SU-DHL-6 (cell line): ENCODE data around the gene ARMC12.

Experiments
- H2AFZ ChIP-seq: fragments of 200-600 bp; sonication (generic); 2 replicates; pipeline ENCODE4 v1.6.1; 2014; ENCODE audit warnings: low read depth, mild to moderate bottlenecking, moderate library complexity, mixed read lengths, antibody characterized with exemption, low read length; ENCODE audit not compliant: severe bottlenecking
- H3F3A ChIP-seq: fragments of 200-600 bp; shearing (Covaris generic); 2 replicates; pipeline ENCODE4 v1.6.0; 2016; ENCODE audit warnings: antibody characterized with exemption, mild to moderate bottlenecking; ENCODE audit not compliant: insufficient read depth
- H3K27ac ChIP-seq: fragments of 200-600 bp; sonication (generic); 2 replicates; pipeline ENCODE4 v1.5.1; 2016; ENCODE audit warnings: low read depth, mild to moderate bottlenecking, low read length, moderate library complexity, mixed read lengths
- H3K27me3 ChIP-seq: fragments of 200-600 bp; sonication (generic), shearing (Covaris generic); 2 replicates; pipeline ENCODE4 v1.6.0; 2014; ENCODE audit warnings: mild to moderate bottlenecking, low read length
- H3K36me3 ChIP-seq: fragments of 200-600 bp; sonication (generic); 2 replicates; pipeline ENCODE4 v1.6.1; 2014; ENCODE audit warnings: mild to moderate bottlenecking, low read length, mixed read lengths
- H3K4me2 ChIP-seq: fragments of 300-600, 200-600 bp; shearing (Covaris generic), sonication (generic); 2 replicates; pipeline ENCODE4 v1.6.0; 2014; ENCODE audit warnings: low read length, low read depth, mild to moderate bottlenecking; ENCODE audit not compliant: poor library complexity, severe bottlenecking
- H3K4me3 ChIP-seq: fragments of 200-600 bp; sonication (generic); 2 replicates; pipeline ENCODE4 v1.5.1; 2014; ENCODE audit warnings: antibody characterized with exemption, low read length, mild to moderate bottlenecking, mixed read lengths; ENCODE audit not compliant: insufficient read depth, poor library complexity, severe bottlenecking
- H3K79me2 ChIP-seq: fragments of 200-600 bp; sonication (generic); 2 replicates; pipeline ENCODE4 v1.6.1; 2014; ENCODE audit warnings: mild to moderate bottlenecking, low read length, moderate library complexity; ENCODE audit not compliant: insufficient read depth
- H3K9ac ChIP-seq: fragments of 200-600 bp; sonication (generic); 2 replicates; pipeline ENCODE4 v1.7.0; 2014; ENCODE audit warnings: mild to moderate bottlenecking, low read length
- H3K9me2 ChIP-seq: fragments of 200-600 bp; sonication (generic); replicated peaks from 2 replicates; pipeline ENCODE4 v1.6.1; 2014; ENCODE audit warnings: low read length; ENCODE audit not compliant: insufficient read depth
- H3K9me3 ChIP-seq: fragments of 200-600 bp; sonication (generic); 2 replicates; pipeline ENCODE4 v1.6.1; 2014; ENCODE audit warnings: low read length, mixed read lengths; ENCODE audit not compliant: insufficient read depth
- H4K20me1 ChIP-seq: fragments of 200-600 bp; sonication (generic); 2 replicates; pipeline ENCODE4 v1.6.1; 2014; ENCODE audit warnings: low read depth, mild to moderate bottlenecking, antibody characterized with exemption, low read length, moderate library complexity, mixed read lengths
- CTCF ChIP-seq: fragments of 200-600 bp; sonication (generic); IDR thresholded peaks from one replicate; pipeline ENCODE4 v1.5.1; 2017; ENCODE audit warnings: antibody characterized with exemption, mild to moderate bottlenecking, low read length, moderate library complexity; ENCODE audit not compliant: insufficient read depth, poor library complexity, severe bottlenecking
- EZH2phosphoT487 ChIP-seq: fragments of 200-600 bp; sonication (generic), shearing (Covaris generic); conservative IDR thresholded peaks from 2 replicates; pipeline ENCODE4 v1.6.1; 2018; ENCODE audit warnings: mild to moderate bottlenecking, antibody characterized with exemption, low read length, moderate library complexity, mixed read lengths

ARMC12 gene

GRCh38 chr6:35711731-35712130 is 25.1 kb upstream of the ARMC12 start:
- Histone ChIP-seq H3K9me3 (no peaks in the 10 kb centered on the region), H4K20me1 (no peaks in the 10 kb centered on the region), H3K79me2 (no peaks in the 10 kb centered on the region), H3K9me2 (no peaks in the 10 kb centered on the region), H3K27me3 (no peaks in the 10 kb centered on the region), H3F3A (peaks cover 1% of the 10 kb centered on the region; the same call in 1 of the 2 replicates), H3K4me3 (no peak overlapping the region), H3K4me2 (no peak overlapping the region), H3K36me3 (no peaks in the 10 kb centered on the region), H3K27ac (no peak overlapping the region), H2AFZ (no peak overlapping the region), H3K9ac (no peak overlapping the region)
- TF ChIP-seq CTCF = no peak
- TF ChIP-seq EZH2phosphoT487 = no peak

- H4K20me1 ChIP-seq = no peaks in the 10 kb centered on the region
- no peaks in the 10 kb centered on the region for H3K36me3 ChIP-seq
- no peaks in the 10 kb centered on the region for H3F3A ChIP-seq
- H3K27ac ChIP-seq = no peak overlapping the region
- no peaks in the 10 kb centered on the region for H3K9me2 ChIP-seq
- no peak for TF ChIP-seq CTCF
- TF ChIP-seq EZH2phosphoT487 = no peak
- no peak overlapping the region for H3K4me2 ChIP-seq
- no peaks in the 10 kb centered on the region for H3K79me2 ChIP-seq
- no peaks in the 10 kb centered on the region for H3K27me3 ChIP-seq
- H3K9ac ChIP-seq = no peak overlapping the region
- H2AFZ ChIP-seq = no peak overlapping the region
- no peaks in the 10 kb centered on the region for H3K9me3 ChIP-seq
- no peak overlapping the region for H3K4me3 ChIP-seq
Observed at GRCh38 chr6:35713006-35713767, 23.6 kb upstream of the ARMC12 start.

GRCh38 chr6:35716798-35717197 is 20.0 kb upstream of the ARMC12 start:
- Histone ChIP-seq H4K20me1 (no peaks in the 10 kb centered on the region), H3K36me3 (no peaks in the 10 kb centered on the region), H2AFZ (no peak overlapping the region), H3F3A (peaks cover 7% of the 10 kb centered on the region; the same call in 1 of the 2 replicates), H3K4me2 (no peak overlapping the region), H3K9me2 (no peaks in the 10 kb centered on the region), H3K27ac (no peak overlapping the region), H3K9me3 (no peaks in the 10 kb centered on the region), H3K4me3 (no peak overlapping the region), H3K27me3 (no peaks in the 10 kb centered on the region), H3K9ac (no peak overlapping the region), H3K79me2 (no peaks in the 10 kb centered on the region)
- TF ChIP-seq CTCF = no peak
- TF ChIP-seq EZH2phosphoT487 = no peak
